Measurements from ENCODE around the gene EVA1A. TPM values are rescaled to one million over a fixed set of nuclear protein-coding genes. Genes with fewer than 3 reads are reported as not detected.

The EVA1A gene
- polyA plus RNA-seq, 1 donor (not counting 4 experiments of a cell fraction or from before 2014, with no cell fraction given): 11.5 TPM

DNA sequence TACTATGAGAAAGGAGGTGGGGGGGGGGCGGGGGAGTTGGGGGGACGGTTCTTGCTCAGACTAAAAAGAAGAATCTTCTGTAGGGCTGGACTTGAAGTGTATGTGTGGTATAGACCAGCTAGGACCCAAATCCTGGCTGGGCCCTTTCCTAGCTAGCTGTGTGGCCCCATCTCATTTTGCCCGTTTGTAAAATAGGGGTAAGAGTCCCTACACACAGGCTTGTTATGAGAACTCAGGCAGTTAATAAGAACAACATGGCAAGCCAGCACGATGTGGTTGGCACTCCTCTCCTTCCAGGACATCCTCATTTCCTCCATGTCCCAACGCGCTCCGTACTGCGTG, 1.1 kb downstream of the EVA1A start:
- peaks cover 30% of the 10 kb centered on the region for H3K79me2 ChIP-seq (ENCODE audit: control insufficient read depth, insufficient read depth, low read length)

GRCh38 chr2:75558786-75559679, 1.7 kb downstream of the EVA1A start:
- no peaks in the 10 kb centered on the region for H4K20me1 ChIP-seq (ENCODE audit: control insufficient read depth, extremely low read depth, insufficient read depth, low read length)
- peak; percentile 34 for FAIRE-seq
- peaks cover 0 to 2% of the 10 kb centered on the region in 2 experiments for H3K36me3 ChIP-seq (ENCODE audit: control insufficient read depth in 2 of 2, extremely low read depth in 1 of 2, insufficient read depth in 2 of 2, low read length in 2 of 2)
- peak overlapping the region in 1 of 3 experiments; percentile 22 for H3K4me3 ChIP-seq (ENCODE audit: control insufficient read depth in 2 of 3, extremely low read depth in 1 of 3, insufficient read depth in 2 of 3, low read depth in 1 of 3, low read length in 3 of 3)
- no peaks in the 10 kb centered on the region for H3K27me3 ChIP-seq (ENCODE audit: control insufficient read depth, extremely low read depth, insufficient read depth, low read length)
- H3K4me1 ChIP-seq (ENCODE audit: control insufficient read depth, extremely low read depth, insufficient read depth, low read length): peaks cover 26% of the 10 kb centered on the region
- no peak overlapping the region for H2AFZ ChIP-seq (ENCODE audit: control insufficient read depth, low read length)
- DNase-seq (ENCODE audit: low read depth, low spot score): no peak
- no peaks in the 10 kb centered on the region for H3K9me1 ChIP-seq (ENCODE audit: control insufficient read depth, extremely low read depth, insufficient read depth, low read length)
- peaks cover 30% of the 10 kb centered on the region for H3K79me2 ChIP-seq (ENCODE audit: control insufficient read depth, insufficient read depth, low read length)
- no peaks in the 10 kb centered on the region for H3K9me3 ChIP-seq (ENCODE audit: control insufficient read depth, low read depth, low read length)
- TF ChIP-seq EZH2 (IDR thresholded peaks at IDR 0.05; ENCODE audit: low read length): no peak
- no peak for TF ChIP-seq CTCF (optimal IDR thresholded peaks at IDR 0.05 in 1 of 3, IDR thresholded peaks at IDR 0.05 in 1 of 3, conservative IDR thresholded peaks at IDR 0.05 in 1 of 3; ENCODE audit: extremely low read depth in 1 of 3, insufficient read depth in 2 of 3, low read length in 3 of 3)
- no peak overlapping the region for H3K9ac ChIP-seq (ENCODE audit: control insufficient read depth, extremely low read depth, insufficient read depth, low read length)
- H3K27ac ChIP-seq (ENCODE audit: control insufficient read depth, insufficient read depth, low read length): no peak overlapping the region
- dilution Hi-C loops (cut with MboI; ENCODE audit: extremely low pct_ligation_motif_present, low sequenced_read_pairs): no loop called here
- peak overlapping the region; percentile 12 for H3K4me2 ChIP-seq (ENCODE audit: control insufficient read depth, extremely low read depth, insufficient read depth, low read depth, low read length)

More for the DNA sequence above, 1.1 kb downstream of the EVA1A start:
- Histone ChIP-seq H4K20me1 (ENCODE audit: control insufficient read depth, extremely low read depth, insufficient read depth, low read length) (no peaks in the 10 kb centered on the region), H3K27me3 (ENCODE audit: control insufficient read depth, extremely low read depth, insufficient read depth, low read length) (no peaks in the 10 kb centered on the region), H3K4me1 (ENCODE audit: control insufficient read depth, extremely low read depth, insufficient read depth, low read length) (peaks cover 26% of the 10 kb centered on the region), H3K9ac (ENCODE audit: control insufficient read depth, extremely low read depth, insufficient read depth, low read length) (peak overlapping the region; percentile 79), H3K4me2 (ENCODE audit: control insufficient read depth, extremely low read depth, insufficient read depth, low read depth, low read length) (peak overlapping the region; percentile 90), H3K4me3 (ENCODE audit: control insufficient read depth in 2 of 3, extremely low read depth in 1 of 3, insufficient read depth in 2 of 3, low read depth in 1 of 3, low read length in 3 of 3) (peak overlapping the region; percentile 64 to 88 (median 83)), H2AFZ (ENCODE audit: control insufficient read depth, low read length) (peak overlapping the region; percentile 75), H3K9me1 (ENCODE audit: control insufficient read depth, extremely low read depth, insufficient read depth, low read length) (no peaks in the 10 kb centered on the region), H3K36me3 (ENCODE audit: control insufficient read depth in 2 of 2, extremely low read depth in 1 of 2, insufficient read depth in 2 of 2, low read length in 2 of 2) (peaks cover 0 to 2% of the 10 kb centered on the region in 2 experiments), H3K27ac (ENCODE audit: control insufficient read depth, insufficient read depth, low read length) (peak overlapping the region; percentile 66), H3K9me3 (ENCODE audit: control insufficient read depth, low read depth, low read length) (no peaks in the 10 kb centered on the region)
- no peak for TF ChIP-seq CTCF (optimal IDR thresholded peaks at IDR 0.05 in 1 of 3, IDR thresholded peaks at IDR 0.05 in 1 of 3, conservative IDR thresholded peaks at IDR 0.05 in 1 of 3; ENCODE audit: extremely low read depth in 1 of 3, insufficient read depth in 2 of 3, low read length in 3 of 3)
- TF ChIP-seq EZH2 (IDR thresholded peaks at IDR 0.05; ENCODE audit: low read length): no peak
- FAIRE-seq (peak; percentile 43), DNase-seq (ENCODE audit: low read depth, low spot score) (no peak)
- dilution Hi-C loops (cut with MboI; ENCODE audit: extremely low pct_ligation_motif_present, low sequenced_read_pairs): no loop called here
